CD4-positive, alpha-beta T cell (primary cell): ENCODE data around the gene RTN4RL2. TPM values are rescaled to one million over a fixed set of nuclear protein-coding genes. Genes with fewer than 3 reads are reported as not detected.

Experiments
- ATAC-seq: fragments of 200-7000 bp; cut with Tn5 transposase; one replicate; pipeline ENCODE4 v1.10.0; 2022; ENCODE audit warnings: mild to moderate bottlenecking; ENCODE audit not compliant: poor library complexity
- CTCF ChIA-PET: fragments of 350-600 bp; sonication (Branson Sonifier 250); formaldehyde crosslinking; loops from one replicate; lab custom pipeline; 2021; ENCODE audit warnings: antibody characterized with exemption, inconsistent platforms; lab: Charles Lee
- POLR2A ChIA-PET: fragments of 350-600 bp; sonication (Branson Sonifier 250); formaldehyde crosslinking; loops from one replicate; lab custom pipeline; 2021; ENCODE audit warnings: antibody characterized with exemption, inconsistent platforms; lab: Charles Lee
- DNase-seq, 14 experiments: peaks; one replicate each; pipeline ENCODE4 v3.0.0-alpha.2; 2013 to 2020; ENCODE audit warnings: mixed read lengths in 2 of 14
- H3K27ac ChIP-seq, 2 donors: one replicate each; pipeline versions ENCODE4 v1.5.1 to v1.7.0; 2013; ENCODE audit warnings: low read length in 2 of 2, low read depth in 1 of 2, mild to moderate bottlenecking in 1 of 2
- H3K27me3 ChIP-seq, 2 experiments: 1 replicate in 1 of 2; 2 replicates in 1 of 2; pipeline versions ENCODE4 v1.6.1 to v1.7.0; 2013; ENCODE audit warnings: low read length in 2 of 2, control low read depth in 1 of 2, mild to moderate bottlenecking in 1 of 2, moderate library complexity in 1 of 2; ENCODE audit not compliant: insufficient read depth in 2 of 2, control insufficient read depth in 1 of 2
- H3K36me3 ChIP-seq: one replicate; pipeline ENCODE4 v1.6.1; 2013; ENCODE audit warnings: low read length, control low read depth; ENCODE audit not compliant: insufficient read depth
- H3K4me1 ChIP-seq: one replicate; pipeline ENCODE4 v1.6.1; 2013; ENCODE audit warnings: low read length, control low read depth; ENCODE audit not compliant: insufficient read depth
- H3K4me3 ChIP-seq: one replicate; pipeline ENCODE4 v1.5.1; 2013; ENCODE audit warnings: mild to moderate bottlenecking, low read length, moderate library complexity
- H3K9me3 ChIP-seq, 2 experiments: 1 replicate in 1 of 2; 2 replicates in 1 of 2; pipeline versions ENCODE4 v1.6.1 to v1.7.0; 2013; ENCODE audit warnings: low read length in 2 of 2, mild to moderate bottlenecking in 2 of 2, control low read depth in 1 of 2, moderate library complexity in 1 of 2; ENCODE audit not compliant: control insufficient read depth in 1 of 2, insufficient read depth in 1 of 2
- H3K27ac Mint-ChIP-seq: one replicate; pipeline ENCODE4 v1.8.0; 2020; ENCODE audit warnings: mixed read lengths
- H3K27me3 Mint-ChIP-seq: one replicate; pipeline ENCODE4 v1.8.0; 2021; ENCODE audit warnings: mixed read lengths
- H3K36me3 Mint-ChIP-seq: one replicate; pipeline ENCODE4 v1.8.0; 2021; ENCODE audit warnings: low read depth, mixed read lengths
- H3K4me1 Mint-ChIP-seq: one replicate; pipeline ENCODE4 v1.8.0; 2021; ENCODE audit warnings: low read depth, mixed read lengths
- H3K4me3 Mint-ChIP-seq: one replicate; pipeline ENCODE4 v1.8.0; 2020; ENCODE audit warnings: mild to moderate bottlenecking, mixed read lengths
- H3K9me3 Mint-ChIP-seq: one replicate; pipeline ENCODE4 v1.8.0; 2020; ENCODE audit warnings: mixed read lengths
- intact Hi-C, 2 experiments: fragments of 100-400 bp; cut with DNase I in 1 of 2; cut with micrococcal nuclease in 1 of 2; formaldehyde crosslinking; loops; one replicate each; pipeline versions ENCODE4 v1.15.1 to v1.9.0; 2023 to 2025; cut with DNase I, micrococcal nuclease
- total RNA-seq, 174 experiments: library from RNA in 2 of 174; stranded (reverse) in 2 of 174; gene quantifications; one replicate each; pipeline ENCODE4 v1.2.3 and lab custom pipeline; 2021 to 2026
- TF ChIP-seq, protein P1 (sequence below): fragments of 200-600 bp; IDR thresholded peaks from one replicate; pipeline ENCODE4 v1.8.0; 2022; ENCODE audit warnings: antibody characterized with exemption, mild to moderate bottlenecking

RTN4RL2 gene
- total RNA-seq, 2 experiments from 2014 or later, result 0.17 to 0.19 TPM

DNA sequence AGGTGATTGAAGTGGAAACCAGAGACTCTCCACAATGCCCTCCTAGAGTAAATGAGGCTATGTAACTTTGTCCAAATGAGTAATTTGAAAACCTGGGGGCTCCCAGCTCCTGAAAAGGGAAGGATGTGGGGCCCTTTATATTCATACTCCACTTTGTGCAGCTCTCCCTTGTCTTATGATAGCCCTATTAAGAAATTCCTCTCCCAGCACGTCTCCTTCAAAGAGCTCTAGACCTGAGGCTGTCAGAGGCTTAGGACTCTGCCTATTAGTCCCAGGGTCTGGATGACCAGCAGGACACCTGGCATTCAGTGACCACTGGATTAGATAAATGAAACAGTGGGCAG lies 53.1 kb downstream of the RTN4RL2 start:
- no peaks in the 10 kb centered on the region for H3K27me3 Mint-ChIP-seq
- Histone ChIP-seq H3K4me3 (no peak overlapping the region), H3K27ac (no peak overlapping the region), H3K36me3 (no peaks in the 10 kb centered on the region), H3K9me3 (peaks cover 0 to 5% of the 10 kb centered on the region in 2 experiments), H3K27me3 (no peaks in the 10 kb centered on the region), H3K4me1 (peaks cover 32% of the 10 kb centered on the region)
- TF ChIP-seq, protein P1, sequence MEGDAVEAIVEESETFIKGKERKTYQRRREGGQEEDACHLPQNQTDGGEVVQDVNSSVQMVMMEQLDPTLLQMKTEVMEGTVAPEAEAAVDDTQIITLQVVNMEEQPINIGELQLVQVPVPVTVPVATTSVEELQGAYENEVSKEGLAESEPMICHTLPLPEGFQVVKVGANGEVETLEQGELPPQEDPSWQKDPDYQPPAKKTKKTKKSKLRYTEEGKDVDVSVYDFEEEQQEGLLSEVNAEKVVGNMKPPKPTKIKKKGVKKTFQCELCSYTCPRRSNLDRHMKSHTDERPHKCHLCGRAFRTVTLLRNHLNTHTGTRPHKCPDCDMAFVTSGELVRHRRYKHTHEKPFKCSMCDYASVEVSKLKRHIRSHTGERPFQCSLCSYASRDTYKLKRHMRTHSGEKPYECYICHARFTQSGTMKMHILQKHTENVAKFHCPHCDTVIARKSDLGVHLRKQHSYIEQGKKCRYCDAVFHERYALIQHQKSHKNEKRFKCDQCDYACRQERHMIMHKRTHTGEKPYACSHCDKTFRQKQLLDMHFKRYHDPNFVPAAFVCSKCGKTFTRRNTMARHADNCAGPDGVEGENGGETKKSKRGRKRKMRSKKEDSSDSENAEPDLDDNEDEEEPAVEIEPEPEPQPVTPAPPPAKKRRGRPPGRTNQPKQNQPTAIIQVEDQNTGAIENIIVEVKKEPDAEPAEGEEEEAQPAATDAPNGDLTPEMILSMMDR, result no peak
- peaks cover 35% of the 10 kb centered on the region for H3K4me1 Mint-ChIP-seq
- CTCF ChIA-PET, result interaction anchor here (1.0 to 4.9 kb wide), 3 partner anchors 14 to 56 kb away, joined by 4 to 19 read pairs (median 9); no protein-coding TSS in a partner anchor
- H3K9me3 Mint-ChIP-seq, result no peaks in the 10 kb centered on the region
- ATAC-seq (no peak), DNase-seq (no peak)
- peak overlapping the region; percentile 98 for H3K4me3 Mint-ChIP-seq
- H3K36me3 Mint-ChIP-seq, result peaks cover 6% of the 10 kb centered on the region
- intact Hi-C loops, result no loop called here
- peak overlapping the region; percentile 69 for H3K27ac Mint-ChIP-seq
- POLR2A ChIA-PET, result interaction anchor here (1.5 to 1.6 kb wide), 2 partner anchors 11 to 20 kb away, joined by 3 to 9 read pairs; no protein-coding TSS in a partner anchor

DNA sequence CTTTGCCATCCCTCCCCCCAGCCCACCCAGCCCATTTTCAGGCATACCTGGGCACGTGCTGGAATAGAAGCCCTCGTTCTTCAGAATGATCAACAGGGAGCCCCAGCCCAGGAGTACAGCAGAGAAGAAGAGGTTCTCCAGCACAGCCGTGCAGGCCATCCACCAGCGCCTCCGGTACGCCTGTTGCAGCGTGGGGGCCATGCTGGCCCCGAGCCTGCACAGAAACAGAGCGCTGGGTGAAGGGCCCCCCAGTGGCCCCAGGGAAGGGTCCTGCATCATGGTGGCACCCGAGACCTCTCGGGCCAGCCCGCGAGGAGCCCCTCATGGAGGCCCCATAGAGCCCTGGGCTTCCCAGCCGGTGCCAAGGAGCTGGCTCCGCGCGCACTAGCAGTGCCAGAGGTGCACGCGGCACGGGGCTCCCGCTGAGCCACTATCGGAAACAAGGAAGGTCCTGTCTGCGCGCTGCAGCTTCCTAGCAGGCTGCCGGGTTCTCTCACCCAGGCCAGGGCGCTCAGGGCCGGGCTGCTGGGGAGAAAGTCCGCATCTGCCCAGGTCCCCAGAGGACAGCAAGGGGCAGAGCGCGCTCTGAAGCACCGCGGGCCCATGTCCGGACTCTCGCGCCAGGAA lies 53.7 kb downstream of the RTN4RL2 start:
- POLR2A ChIA-PET, result interaction anchor here (0.7 to 1.8 kb wide), 7 partner anchors 10 to 189 kb away, joined by 3 to 9 read pairs (median 3); no protein-coding TSS in a partner anchor
- Histone ChIP-seq H3K4me3 (peak overlapping the region; percentile 95), H3K36me3 (no peaks in the 10 kb centered on the region), H3K27ac (no peak overlapping the region), H3K27me3 (no peaks in the 10 kb centered on the region), H3K4me1 (peaks cover 32% of the 10 kb centered on the region), H3K9me3 (peaks cover 0 to 5% of the 10 kb centered on the region in 2 experiments)
- H3K27me3 Mint-ChIP-seq, result no peaks in the 10 kb centered on the region
- DNase-seq (peak in 7 of 14 experiments; percentile 15 to 57 (median 50)), ATAC-seq (peak; percentile 51)
- peak overlapping the region; percentile 69 for H3K27ac Mint-ChIP-seq
- H3K9me3 Mint-ChIP-seq, result no peaks in the 10 kb centered on the region
- TF ChIP-seq, protein P1, result no peak
- CTCF ChIA-PET, result interaction anchor here (1.0 to 4.9 kb wide), 3 partner anchors 13 to 56 kb away, joined by 4 to 19 read pairs (median 9); no protein-coding TSS in a partner anchor
- peaks cover 35% of the 10 kb centered on the region for H3K4me1 Mint-ChIP-seq
- H3K4me3 Mint-ChIP-seq, result peak overlapping the region; percentile 98
- H3K36me3 Mint-ChIP-seq, result peaks cover 6% of the 10 kb centered on the region
- intact Hi-C loops, result no loop called here

DNA sequence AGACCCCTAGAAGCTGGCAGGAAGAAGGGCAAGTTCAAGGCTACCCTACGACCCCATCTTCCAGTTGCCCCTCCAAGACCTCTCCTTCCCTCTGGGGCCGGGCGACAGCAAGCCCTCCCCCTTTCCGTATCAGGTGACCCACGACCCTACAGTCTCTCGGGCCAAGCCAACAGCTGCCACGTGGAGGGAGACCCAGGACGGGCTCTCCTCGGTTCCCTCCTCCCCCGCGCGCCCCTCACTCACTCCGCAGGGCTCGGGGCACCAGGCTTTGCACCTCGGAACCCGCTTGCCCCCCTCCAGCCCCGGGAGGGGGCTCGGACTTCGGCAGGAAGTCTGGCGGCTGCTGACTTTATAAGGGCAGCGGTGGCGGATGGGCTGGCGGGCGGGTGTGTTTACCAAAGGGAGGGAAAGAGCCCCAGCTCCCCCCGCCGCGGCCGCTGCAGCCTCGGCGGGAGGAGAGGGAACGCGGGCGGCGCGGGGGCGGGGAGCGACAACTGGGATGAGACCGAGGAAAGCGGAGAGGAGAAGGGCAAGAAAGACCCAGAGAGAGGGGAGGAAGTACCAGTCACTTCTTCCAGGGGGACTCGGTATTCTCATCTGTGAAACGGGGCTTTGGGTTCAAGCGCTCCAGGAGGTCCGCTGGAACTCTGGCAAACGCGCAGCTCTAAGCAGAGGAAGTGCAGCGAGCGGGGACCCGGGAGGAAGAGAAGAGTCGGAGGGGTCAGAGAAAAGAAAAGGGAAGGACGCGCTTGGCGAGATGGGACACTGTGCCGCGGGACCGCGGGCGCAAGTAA lies 54.4 kb downstream of the RTN4RL2 start:
- intact Hi-C loops, result no loop called here
- H3K27ac ChIP-seq, result no peak overlapping the region

More for the DNA sequence above, 54.4 kb downstream of the RTN4RL2 start:
- H3K4me1 Mint-ChIP-seq, result peaks cover 34% of the 10 kb centered on the region
- H3K27ac Mint-ChIP-seq, result peak overlapping the region; percentile 44
- Histone ChIP-seq H3K4me3 (peak overlapping the region; percentile 95), H3K4me1 (peaks cover 32% of the 10 kb centered on the region), H3K27me3 (no peaks in the 10 kb centered on the region), H3K36me3 (no peaks in the 10 kb centered on the region), H3K9me3 (peaks cover 0 to 5% of the 10 kb centered on the region in 2 experiments)
- POLR2A ChIA-PET, result interaction anchor here (0.7 to 1.8 kb wide), 9 partner anchors 10 to 1064 kb away, joined by 3 to 7 read pairs (median 3); partner anchors contain the start of genes LPXN and ZFP91
- no peaks in the 10 kb centered on the region for H3K9me3 Mint-ChIP-seq
- TF ChIP-seq, protein P1, result no peak
- H3K36me3 Mint-ChIP-seq, result peaks cover 6% of the 10 kb centered on the region
- CTCF ChIA-PET, result interaction anchor here (0.8 to 4.9 kb wide), 3 partner anchors 13 to 130 kb away, joined by 3 to 19 read pairs (median 9); no protein-coding TSS in a partner anchor
- peak overlapping the region; percentile 98 for H3K4me3 Mint-ChIP-seq
- DNase-seq, result peak; percentile 10 to 71 (median 44)
- ATAC-seq, result peak; percentile 67
- no peaks in the 10 kb centered on the region for H3K27me3 Mint-ChIP-seq
